Right lobe of liver (tissue), 4 donors: ENCODE results near the gene TSFM.

Source experiments
- POLR2A ChIP-seq: fragments of 450-650 bp; IDR thresholded peaks from one replicate; pipeline ENCODE4 v1.6.1; 2017; ENCODE audit warnings: antibody characterized with exemption, mild to moderate bottlenecking
- TF ChIP-seq, protein P1 (sequence below), 4 donors: fragments of 200-600 bp in 3 of 4; fragments of 450-650 bp in 1 of 4; IDR thresholded peaks; one replicate each; pipeline versions ENCODE4 v1.5.1 to v1.8.0; 2016 to 2022; ENCODE audit warnings: antibody characterized with exemption in 4 of 4, mild to moderate bottlenecking in 2 of 4
- donor health status: DM: no; HTN: no; CAD: no.
- donor health status: DM: no; HTN: no; CAD: no.
- donor health status: DM: no; HTN: yes; CAD: no.

DNA sequence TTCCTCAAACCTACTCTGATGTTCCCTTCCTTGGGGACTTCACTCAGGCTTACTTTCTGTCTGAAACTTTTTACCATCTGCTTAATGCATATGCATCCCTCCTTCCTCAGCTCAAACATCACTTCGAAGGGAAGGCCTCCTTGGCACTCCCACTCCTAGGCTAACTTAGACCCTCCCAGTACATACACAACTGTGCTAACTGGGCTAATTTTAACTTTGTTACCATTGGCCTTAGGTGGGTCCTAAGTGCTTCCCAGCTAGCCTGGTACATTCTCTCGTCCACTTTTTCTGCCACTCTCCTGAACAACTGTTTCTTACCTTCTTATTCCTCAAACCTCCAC, 6.4 kb upstream of the TSFM start:
- TF ChIP-seq, protein P1, sequence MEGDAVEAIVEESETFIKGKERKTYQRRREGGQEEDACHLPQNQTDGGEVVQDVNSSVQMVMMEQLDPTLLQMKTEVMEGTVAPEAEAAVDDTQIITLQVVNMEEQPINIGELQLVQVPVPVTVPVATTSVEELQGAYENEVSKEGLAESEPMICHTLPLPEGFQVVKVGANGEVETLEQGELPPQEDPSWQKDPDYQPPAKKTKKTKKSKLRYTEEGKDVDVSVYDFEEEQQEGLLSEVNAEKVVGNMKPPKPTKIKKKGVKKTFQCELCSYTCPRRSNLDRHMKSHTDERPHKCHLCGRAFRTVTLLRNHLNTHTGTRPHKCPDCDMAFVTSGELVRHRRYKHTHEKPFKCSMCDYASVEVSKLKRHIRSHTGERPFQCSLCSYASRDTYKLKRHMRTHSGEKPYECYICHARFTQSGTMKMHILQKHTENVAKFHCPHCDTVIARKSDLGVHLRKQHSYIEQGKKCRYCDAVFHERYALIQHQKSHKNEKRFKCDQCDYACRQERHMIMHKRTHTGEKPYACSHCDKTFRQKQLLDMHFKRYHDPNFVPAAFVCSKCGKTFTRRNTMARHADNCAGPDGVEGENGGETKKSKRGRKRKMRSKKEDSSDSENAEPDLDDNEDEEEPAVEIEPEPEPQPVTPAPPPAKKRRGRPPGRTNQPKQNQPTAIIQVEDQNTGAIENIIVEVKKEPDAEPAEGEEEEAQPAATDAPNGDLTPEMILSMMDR (IDR thresholded peaks at IDR 0.05): no peak
- TF ChIP-seq POLR2A: no peak
